Measurements from ENCODE around the gene PFN3. TPM values are rescaled to one million over a fixed set of nuclear protein-coding genes. Genes with fewer than 3 reads are reported as not detected.

Gene PFN3
- total RNA-seq, 4 donors from 2014 or later = not detected

- intact Hi-C loops (cut with DNase I; ENCODE audit: low total_unique reads) = no loop called here
- 47 to 65% methylated on average over 15 of the region's 15 CpGs for WGBS, 2 donors
- no peak overlapping the region for H3K4me3 ChIP-seq (ENCODE audit: low read depth, poor library complexity, severe bottlenecking)
- TF ChIP-seq CTCF (IDR thresholded peaks at IDR 0.05) (no peak), POLR2A (IDR thresholded peaks at IDR 0.05) (no peak)
- DNase-seq (ENCODE audit: low spot score in 2 of 2) = no peak
Measured at GRCh38 chr5:177443144-177443983, 42.9 kb upstream of the PFN3 start.

DNA sequence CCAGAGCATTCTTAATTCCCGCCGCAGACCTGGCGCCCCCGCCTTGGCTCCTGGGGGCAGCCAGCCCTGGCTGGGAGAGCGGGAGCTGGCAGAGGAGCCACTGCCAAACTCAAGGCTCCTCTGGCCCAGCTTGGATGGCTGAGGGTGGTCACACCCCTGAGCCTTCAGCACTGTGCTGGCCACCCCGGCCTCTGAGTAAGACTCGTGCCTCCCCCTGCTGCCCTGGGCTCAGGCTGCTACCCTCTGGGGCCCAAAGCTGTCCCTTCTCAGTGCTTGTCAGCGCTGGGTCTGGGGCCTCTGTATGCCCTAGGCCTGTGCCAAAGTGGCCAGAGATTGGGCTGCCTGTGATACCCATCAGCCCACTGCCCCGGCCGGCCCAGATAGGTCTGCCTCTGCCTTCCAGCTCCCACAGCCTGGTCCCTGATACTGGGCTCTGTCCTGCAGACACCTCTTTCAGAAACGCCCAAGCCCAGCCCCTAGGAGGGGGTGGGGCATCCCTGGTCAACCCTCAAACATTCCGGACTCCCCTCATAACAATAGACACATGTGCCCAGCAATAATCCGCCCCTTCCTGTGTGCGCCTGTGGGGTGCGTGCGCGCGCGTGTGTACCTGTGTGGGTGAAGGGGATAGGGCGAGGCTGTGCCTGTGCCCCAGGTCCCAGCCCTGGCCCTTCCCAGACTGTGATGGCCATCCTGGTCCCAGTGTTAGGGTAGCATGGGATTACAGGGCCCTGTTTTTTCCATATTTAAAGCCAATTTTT lies 41.8 kb upstream of the PFN3 start:
- H3K4me3 ChIP-seq (ENCODE audit: low read depth, poor library complexity, severe bottlenecking) = no peak overlapping the region
- TF ChIP-seq POLR2A (IDR thresholded peaks at IDR 0.05) (no peak), CTCF (IDR thresholded peaks at IDR 0.05) (no peak)
- 77 to 80% methylated on average over 18 to 19 of the region's 20 CpGs for WGBS, 2 donors
- no peak for DNase-seq (ENCODE audit: low spot score in 2 of 2)
- intact Hi-C loops (cut with DNase I; ENCODE audit: low total_unique reads) = no loop called here

DNA sequence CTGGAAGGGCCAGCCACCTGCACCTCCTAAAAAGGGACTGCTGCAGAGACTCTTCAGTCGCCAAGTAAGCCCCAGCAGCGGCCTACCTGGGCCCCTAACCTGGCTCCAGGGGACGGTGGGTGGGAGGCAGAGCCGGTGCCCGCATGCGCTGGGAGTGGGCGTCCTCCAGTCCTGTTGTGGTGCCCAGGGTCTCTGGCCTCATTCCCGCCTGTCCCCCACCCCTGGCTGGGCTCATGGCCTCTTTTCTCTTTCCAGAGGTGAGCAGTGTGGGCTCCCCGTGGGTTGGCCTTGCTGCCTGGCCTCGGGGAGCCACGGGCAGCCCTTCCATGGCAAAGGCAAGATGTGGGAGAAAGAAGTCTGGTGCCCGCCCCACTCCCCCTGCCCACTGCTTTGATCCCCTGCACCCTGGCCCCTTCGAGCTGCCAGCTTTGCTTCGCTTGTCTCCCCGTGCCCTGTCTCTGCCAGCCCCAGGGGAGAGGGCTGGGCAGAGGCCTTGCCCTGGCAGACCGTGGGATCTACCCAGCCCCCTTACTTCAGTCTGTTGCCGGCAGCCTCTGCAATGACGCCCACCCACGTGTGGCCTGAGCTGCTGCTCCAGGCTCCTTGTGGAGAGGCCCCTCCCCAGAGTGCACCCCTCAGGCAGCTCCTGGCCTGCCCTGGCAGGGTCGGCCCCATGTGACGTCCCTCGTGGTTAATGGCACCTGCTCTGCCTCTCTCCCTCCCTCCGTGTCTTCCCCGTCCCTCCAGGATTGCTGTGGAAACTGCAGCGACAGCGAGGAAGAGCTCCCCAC lies 40.7 kb upstream of the PFN3 start:
- DNase-seq (ENCODE audit: low spot score in 2 of 2) = no peak
- TF ChIP-seq CTCF (IDR thresholded peaks at IDR 0.05) (no peak), POLR2A (IDR thresholded peaks at IDR 0.05) (no peak)
- 70 to 76% methylated on average over 26 of the region's 26 CpGs for WGBS, 2 donors
- intact Hi-C loops (cut with DNase I; ENCODE audit: low total_unique reads) = no loop called here
- H3K4me3 ChIP-seq (ENCODE audit: low read depth, poor library complexity, severe bottlenecking) = no peak overlapping the region

DNA sequence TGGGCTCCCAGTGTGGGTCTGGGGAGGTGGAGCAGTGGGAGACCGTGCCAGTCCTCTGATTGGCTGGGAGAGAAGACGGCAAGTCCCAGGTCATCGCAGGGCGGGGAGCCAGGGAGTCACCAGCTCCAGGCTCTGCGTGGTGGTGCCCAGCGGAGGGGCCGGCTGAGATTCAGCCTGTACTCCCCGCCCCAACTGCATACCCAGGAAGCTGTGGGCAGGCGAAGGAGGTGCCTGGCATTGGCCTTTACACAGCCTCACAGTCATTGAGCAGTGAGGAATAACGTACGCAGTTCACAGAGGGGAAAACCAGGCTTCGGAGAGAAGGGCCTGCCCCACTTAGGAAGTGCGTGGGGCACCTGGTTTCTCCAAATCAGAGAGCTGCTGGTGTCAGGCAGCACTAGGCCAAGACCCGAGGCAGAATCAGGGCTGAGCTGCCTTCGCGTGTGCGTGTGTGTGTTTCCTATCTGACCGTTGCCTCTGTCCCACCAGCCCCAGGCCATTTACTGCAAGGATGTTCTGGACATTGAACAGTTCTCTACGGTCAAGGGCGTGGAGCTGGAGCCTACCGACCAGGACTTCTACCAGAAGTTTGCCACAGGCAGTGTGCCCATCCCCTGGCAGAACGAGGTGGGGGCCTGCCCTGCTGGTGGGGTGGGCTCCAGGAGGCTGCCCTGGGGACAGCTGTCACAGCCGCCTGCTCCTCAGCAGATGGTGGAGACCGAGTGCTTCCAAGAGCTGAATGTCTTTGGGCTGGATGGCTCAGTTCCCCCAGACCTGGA lies 39.9 kb upstream of the PFN3 start:
- 52 to 63% methylated on average over 19 to 23 of the region's 24 CpGs for WGBS, 2 donors
- no peak overlapping the region for H3K4me3 ChIP-seq (ENCODE audit: low read depth, poor library complexity, severe bottlenecking)
- intact Hi-C loops (cut with DNase I; ENCODE audit: low total_unique reads) = no loop called here
- TF ChIP-seq CTCF (IDR thresholded peaks at IDR 0.05) = no peak
- no peak for TF ChIP-seq POLR2A (IDR thresholded peaks at IDR 0.05)
- no peak for DNase-seq (ENCODE audit: low spot score in 2 of 2)

DNA sequence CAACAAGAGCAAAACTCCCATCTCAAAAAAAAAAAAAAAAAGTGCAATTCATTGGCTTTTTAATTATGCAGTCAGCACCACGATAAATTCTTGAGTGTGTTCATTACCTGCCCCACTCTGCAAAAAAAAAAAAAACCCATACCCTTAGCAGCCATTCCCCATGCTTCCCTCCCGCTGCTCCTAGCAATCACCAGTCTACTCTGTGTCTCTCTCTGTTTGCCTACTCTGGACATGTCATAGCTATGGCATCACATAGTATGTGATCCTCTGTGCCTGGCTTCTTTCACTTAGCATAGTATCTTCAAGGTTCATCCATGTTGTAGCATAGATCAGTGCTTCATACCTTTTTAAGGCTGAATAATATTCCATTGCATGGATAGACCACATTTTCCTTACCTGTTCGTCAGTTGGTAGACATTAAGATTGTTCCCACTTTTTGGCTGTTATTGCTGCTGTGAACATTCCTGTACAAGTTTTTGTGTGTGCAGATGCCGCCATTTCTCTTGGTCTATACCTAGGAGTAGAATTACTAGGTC lies 39.1 kb upstream of the PFN3 start:
- intact Hi-C loops (cut with DNase I; ENCODE audit: low total_unique reads) = no loop called here
- DNase-seq (ENCODE audit: low spot score in 2 of 2) = no peak
- no peak overlapping the region for H3K4me3 ChIP-seq (ENCODE audit: low read depth, poor library complexity, severe bottlenecking)
- TF ChIP-seq POLR2A (IDR thresholded peaks at IDR 0.05) = no peak
- no peak for TF ChIP-seq CTCF (IDR thresholded peaks at IDR 0.05)
- 83 to 85% methylated on average over 4 of the region's 4 CpGs for WGBS, 2 donors

Data from lower leg skin (tissue), 4 donors.